GM21529 (cell line): Measurements from ENCODE around the gene PRKG1.

Source experiments
- ATAC-seq: cut with Tn5 transposase; IDR thresholded peaks from one replicate; pipeline ENCODE4 v1.9.1; 2021; ENCODE audit not compliant: unreplicated experiment

The PRKG1 gene

DNA sequence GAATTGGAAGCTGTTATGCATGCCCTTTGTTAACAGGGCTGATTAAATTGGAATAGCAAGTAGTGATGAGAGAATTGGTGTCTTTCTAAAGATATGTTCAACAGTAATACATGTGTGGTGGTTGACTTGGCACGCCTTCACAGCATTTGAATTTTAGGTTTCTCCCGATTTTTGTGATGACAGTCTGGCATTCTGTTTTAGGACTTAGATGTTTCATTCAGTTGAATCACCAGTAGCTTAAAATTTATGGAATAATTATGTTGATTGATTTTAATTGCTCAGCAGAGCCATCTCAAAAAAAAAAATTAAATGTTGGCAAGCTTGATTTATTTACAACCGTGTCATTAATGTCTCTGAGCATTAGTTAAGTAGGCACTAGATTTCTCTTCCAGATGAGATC is 405.4 kb downstream of the PRKG1 start:
- no peak for ATAC-seq

- no peak for ATAC-seq
Measured at GRCh38 chr10:51485668-51486067, 411.4 kb downstream of the PRKG1 start.

DNA sequence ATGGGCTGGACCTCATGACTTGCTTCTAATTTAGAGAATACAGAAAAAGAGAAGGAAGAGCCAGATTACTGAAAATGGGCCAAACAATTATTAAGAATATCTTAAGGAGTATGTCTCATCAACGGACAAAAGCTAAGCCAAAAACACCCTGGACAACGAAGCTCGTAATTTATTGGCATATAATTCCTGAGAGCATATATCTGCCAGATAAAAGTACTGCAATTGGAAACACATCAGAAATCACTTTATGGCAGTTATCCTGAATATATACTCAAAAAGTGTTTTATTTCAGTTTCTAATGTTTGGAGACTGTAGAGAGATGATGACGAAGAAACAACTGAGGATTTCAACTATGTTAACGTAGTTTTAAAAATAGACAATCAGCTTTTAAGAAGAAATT is 413.3 kb downstream of the PRKG1 start:
- no peak for ATAC-seq

DNA sequence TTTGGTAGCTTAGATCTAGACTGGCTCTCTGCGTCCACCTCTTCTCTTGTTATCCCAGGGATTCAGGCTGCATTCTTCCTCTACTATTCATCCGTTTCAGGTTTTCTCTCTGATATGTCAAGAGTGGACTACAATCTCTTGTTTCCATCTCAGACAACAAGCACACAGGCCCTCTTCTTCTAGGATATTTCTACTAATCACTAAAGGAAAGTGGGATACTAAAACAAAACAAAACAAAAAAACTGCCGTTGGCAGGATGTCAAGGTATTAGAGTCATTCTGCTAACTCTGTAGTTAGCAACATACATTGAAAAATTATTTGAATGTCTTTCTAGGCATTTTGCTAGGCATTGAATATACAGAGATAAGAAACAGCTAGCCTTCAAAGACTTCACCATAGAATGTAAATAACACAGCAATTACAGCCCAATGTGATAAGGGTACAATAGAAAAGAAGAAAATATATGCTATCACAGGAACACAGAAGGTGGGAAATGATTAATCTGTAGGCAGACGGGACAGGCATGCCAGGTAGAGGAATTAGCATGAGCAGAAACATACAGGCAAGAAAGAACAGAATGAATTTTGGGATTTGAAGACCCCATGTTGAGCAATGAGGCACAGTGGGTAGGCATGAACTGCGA is 414.6 kb downstream of the PRKG1 start:
- no peak for ATAC-seq

- ATAC-seq: no peak
Measured at GRCh38 chr10:51498424-51498823, 424.1 kb downstream of the PRKG1 start.

GRCh38 chr10:51501396-51501795 is 427.1 kb downstream of the PRKG1 start:
- no peak for ATAC-seq

- no peak for ATAC-seq
Measured at GRCh38 chr10:51502124-51502523, 427.8 kb downstream of the PRKG1 start.

DNA sequence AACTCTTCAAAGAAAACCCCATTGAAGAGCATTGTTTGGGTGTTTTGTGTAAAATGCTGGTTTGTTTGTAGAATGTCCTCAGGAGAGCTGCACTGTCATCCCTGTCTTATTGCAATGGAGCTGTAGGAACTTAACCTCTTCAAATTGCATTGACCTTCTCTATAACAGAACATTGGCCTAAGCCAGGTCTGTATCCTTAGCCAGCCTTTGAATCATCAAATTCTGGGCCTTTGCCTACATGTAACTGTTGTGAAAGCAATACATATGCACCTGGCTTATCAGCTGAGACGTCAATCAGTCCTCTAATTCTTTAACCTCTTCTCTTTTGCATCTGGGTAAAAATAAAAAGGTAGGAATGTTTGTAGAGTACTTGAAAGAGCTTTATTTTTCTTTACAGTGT is 429.1 kb downstream of the PRKG1 start:
- no peak for ATAC-seq

DNA sequence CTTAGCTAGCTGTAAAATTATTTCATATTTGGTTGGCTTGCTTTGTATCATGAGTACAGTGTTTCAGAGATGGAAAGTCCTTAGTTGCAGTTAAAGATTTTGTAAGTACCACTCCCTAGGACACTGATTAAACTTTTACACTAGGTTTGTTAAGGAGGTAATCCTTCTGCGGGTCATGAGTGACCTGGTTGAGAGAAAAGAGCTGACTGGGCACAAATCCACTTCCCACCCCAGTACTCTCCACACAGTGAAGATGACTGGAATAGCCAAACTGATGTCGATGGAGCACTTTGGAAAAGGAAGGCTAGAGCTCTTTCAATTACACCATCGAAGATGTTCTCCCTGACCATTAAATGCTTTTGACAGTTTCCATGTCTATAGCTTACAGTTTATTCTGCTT is 433.2 kb downstream of the PRKG1 start:
- no peak for ATAC-seq

DNA sequence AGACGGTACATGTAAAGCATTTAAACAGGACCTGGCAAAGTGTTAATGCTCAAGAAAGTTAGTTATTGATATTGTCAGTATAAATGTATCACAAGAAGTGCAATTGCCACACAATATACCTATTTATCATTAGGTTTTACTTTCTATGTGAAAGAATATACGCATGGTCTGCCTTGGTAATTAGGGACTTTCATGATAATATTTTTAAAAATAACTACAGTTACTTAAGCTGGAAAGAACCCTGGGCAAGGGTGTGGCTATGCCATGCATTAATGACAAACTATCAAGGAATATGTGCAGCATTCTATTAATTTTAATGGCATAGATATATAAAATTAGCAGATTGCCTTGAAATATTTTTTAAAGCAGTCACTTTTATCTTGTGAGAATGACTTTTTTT is 433.9 kb downstream of the PRKG1 start:
- ATAC-seq: no peak

DNA sequence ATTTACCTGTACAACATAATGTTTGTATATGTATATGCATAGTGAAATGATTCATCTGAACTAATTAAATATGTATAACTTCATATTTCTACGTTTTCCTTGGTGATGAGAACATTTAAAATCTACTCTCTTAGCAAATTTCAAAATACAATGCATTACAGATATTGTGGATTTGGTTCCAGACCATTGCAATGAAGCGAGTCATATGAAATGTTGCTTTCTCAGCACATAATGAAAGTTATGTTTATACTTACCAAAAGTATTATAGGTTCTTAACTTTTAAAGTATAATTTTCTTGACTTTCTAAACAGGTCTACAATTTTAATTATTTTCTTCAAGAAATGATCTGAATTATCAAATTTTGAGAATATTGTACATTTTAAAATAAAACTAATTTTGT is 435.9 kb downstream of the PRKG1 start:
- no peak for ATAC-seq

GRCh38 chr10:51521605-51522004 is 447.3 kb downstream of the PRKG1 start:
- ATAC-seq: peak; percentile 45

DNA sequence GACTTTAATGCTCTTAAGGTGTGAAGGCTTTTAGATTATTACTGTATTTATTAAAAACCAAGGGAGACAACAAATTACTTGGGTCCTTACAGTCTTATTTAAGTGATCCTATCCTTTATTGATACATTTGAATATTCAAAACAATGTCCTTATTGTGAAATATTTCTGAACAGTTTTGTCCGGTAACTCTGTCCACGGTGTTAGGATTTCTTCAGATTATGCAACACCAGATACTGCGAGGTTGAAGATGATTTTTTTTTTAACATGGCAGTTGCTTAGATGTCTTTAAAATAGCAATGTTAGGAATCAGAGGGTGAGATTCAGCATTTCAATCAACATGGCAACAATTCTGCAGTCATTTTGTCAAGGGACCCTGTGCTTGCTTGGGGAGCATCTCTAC is 448.6 kb downstream of the PRKG1 start:
- no peak for ATAC-seq

DNA sequence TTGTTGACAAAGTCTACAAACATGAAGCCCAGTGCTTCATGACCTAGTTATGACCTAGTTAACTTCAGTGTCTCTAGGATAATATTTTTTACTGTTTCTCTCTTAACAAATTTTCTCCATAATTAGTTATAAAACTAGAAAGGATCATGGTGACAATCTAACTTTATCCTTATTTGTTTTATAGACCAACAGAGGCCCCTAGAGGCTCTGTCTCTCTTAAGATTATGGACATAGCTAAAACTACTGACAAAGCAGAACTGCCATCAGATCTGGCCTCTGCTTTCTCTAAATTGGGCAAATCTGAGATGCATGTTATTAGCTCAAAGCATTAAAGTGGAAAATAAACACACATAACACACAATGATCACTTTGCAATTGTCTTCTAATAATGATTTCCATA is 449.2 kb downstream of the PRKG1 start:
- no peak for ATAC-seq

DNA sequence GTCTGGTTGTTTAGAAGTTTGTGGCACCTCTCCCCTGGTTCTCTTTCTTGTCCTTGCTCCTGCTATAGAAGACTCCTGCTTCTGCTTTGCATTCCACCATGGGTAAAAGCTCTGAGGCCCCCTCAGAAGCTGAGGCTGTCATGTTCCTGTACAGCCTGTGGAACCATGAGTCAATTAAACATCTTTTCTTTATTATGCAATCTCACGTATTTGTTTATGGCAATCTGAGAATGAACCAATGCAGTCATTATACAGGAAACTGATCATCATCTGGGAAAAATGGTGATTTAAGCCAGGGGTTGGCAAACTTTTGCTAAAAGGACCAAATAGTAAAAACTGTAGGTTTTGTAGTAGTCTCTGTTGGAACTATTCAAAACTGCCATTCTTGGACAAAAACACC is 449.8 kb downstream of the PRKG1 start:
- no peak for ATAC-seq

DNA sequence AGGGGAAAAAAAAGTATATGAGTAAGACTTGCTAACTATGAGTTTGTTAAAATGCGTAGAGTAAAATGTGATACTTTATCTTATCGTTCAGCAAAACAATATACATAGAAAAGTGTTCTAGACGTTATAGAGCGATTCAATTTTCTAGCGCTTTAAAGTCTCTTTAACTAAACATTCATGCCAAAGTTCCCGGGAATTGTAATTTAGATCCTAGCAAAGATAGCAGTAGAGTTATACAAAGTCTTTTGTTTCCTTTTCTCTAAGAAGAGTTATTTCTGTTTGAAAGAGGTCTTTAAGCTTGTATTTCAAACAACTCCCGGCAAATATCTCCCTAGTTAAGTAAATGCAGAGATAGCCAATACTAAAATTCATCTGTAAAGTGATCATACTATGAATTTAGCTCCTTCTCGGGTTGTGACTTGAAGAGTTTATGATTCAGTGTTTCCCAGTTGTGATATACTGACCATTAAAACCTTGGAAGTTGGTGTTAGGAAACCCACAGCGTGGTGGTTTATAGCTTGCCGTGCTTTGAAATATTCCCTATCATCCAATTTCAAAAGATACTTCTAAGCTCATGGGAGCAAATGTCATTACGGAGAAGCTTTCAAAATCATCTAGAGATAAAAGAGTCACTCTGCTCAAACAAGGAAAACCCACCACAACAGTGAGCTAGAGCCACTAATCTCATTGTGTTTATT is 453.4 kb downstream of the PRKG1 start:
- no peak for ATAC-seq

DNA sequence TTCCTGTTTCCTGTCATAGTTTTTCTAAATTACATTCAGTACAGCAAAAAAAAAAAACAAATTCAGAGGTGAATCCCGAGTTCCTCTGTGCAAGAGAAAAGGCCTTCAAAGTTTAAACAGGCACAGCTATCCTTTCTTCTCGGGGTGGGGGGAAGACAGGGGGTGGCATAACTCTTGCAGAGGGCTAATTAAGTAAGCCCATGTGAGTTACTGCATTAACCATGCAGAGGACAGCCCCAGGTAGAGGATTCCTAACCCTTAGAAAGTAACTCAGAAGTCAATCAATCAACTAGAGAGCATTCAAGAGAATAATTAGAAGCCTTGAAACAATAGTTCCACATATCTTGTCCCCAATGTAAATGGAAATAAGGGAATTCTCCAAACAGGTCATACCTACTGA is 454.2 kb downstream of the PRKG1 start:
- ATAC-seq: no peak

DNA sequence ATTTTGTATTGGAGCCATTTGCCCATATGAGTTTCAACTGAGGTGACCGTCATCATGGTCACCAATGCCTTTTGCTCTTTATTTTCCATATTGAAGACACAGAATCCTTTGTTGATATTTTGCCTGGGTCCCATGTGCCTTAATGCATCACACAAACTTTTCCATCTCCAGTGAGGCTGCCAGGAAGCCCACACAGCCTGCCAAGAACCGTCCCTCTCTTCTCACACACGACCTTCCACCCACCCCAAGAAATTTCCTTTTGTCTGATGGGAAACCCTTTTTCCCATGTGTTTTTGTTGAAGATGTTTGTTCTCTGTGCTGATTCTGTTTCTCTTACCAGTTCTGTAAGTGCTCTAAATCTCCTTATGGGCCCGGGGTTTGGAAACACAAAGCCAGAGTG is 456.3 kb downstream of the PRKG1 start:
- no peak for ATAC-seq

DNA sequence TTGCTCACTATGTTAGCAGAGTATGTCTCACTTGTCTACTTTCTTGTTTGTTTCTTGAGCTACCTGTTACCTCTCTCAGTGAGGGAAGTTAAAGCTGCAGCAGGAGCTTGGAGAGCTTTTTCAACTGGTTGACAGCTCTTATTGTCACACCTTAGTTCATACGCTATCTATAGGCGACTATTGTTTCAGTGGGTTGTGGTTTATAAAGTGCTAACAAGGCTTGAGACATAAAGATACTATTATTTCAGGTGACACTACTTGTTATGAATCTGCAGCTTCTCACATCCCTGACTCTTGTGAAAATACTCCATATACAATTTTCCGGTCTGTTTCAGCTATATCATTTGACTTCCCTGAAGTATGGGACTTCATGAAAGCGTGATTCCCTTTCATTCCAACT is 457.8 kb downstream of the PRKG1 start:
- ATAC-seq: no peak

DNA sequence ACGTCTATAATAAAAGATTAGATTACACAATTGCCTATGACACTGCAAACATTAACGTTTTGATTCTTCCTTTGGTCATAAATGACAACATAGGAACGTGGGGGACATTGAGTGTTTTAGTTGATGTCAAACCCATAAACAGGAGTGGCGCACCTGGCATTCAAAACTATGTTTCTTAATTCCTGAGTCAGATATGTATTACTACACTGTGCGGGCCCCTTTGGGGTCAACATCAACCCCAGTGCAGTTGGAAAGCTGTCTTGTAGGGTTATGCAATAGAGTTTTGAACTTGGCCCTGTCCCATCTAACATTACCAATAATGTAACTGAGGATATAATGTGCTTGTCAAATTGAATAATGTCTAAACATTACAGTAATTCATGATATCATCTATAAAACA is 468.6 kb downstream of the PRKG1 start:
- no peak for ATAC-seq

DNA sequence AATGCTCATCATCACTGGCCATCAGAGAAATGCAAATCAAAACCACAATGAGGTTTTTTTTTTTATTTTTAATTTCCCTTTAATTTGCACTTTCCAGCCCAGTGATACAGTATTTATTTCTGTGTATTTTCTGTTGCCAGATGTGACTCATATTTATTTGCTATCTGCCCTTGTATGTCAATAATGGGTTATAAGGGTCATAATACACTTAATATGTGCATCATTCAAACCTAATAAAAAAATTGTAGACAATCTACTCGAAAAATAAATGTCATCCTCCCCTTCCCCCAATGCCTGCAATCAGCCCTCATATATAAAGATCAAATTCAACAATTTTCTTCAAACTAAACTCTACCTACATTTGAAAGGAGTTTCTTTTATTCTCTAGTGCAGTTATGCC is 470.6 kb downstream of the PRKG1 start:
- ATAC-seq: no peak

DNA sequence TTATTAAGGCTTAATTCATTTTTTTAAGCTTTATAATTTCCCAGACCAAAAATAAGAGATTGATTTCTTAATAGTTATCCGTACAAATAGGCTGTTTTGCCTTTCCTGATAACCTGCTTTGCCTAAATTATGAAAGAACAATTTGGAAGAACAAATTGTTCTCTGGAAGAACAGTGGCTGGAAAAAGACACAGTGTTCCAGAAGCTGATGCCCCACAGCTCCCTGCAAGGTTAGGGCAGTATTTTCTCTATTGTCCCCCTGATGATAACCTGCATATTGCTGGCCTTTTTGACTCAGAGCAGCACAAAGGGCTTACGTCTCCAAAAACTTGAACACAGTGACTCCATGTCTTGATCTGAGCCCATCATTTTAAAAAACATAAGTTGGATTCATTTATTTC is 473.7 kb downstream of the PRKG1 start:
- no peak for ATAC-seq

DNA sequence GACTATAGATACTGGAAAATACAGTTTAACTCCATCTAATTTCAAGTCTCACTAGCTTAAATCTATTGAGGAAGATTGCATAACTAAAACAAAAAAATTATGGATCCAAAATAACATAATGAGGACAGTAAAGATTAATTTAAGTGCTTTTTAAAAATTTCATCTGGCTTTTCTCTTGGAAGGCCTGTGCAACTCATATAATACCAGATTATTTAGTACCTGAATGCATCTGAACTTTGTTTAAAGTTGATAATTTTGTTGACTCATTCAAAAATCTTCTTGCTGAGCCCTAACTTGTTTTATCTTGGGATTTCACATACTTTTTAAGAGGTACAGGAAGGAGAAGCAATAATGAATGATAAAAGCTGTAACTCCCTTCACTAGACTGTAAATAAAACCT is 478.6 kb downstream of the PRKG1 start:
- no peak for ATAC-seq
